HG03520 (cell line): Measurements from ENCODE around the gene SP5.
"Not testable (repeated sequence)": the region's sequence is repeated elsewhere in the genome, so short reads cannot be mapped to it uniquely, and the experiment has no call there.

Experiments used
- ATAC-seq: cut with Tn5 transposase; IDR thresholded peaks from one replicate; pipeline ENCODE4 v1.9.1; 2021; ENCODE audit warnings: mild to moderate bottlenecking, moderate library complexity; ENCODE audit not compliant: unreplicated experiment

Gene SP5

GRCh38 chr2:170710609-170710979 lies 4.5 kb upstream of the SP5 start:
- ATAC-seq, result no peak

- no peak for ATAC-seq
Observed at GRCh38 chr2:170711196-170711773, 3.9 kb upstream of the SP5 start.

DNA sequence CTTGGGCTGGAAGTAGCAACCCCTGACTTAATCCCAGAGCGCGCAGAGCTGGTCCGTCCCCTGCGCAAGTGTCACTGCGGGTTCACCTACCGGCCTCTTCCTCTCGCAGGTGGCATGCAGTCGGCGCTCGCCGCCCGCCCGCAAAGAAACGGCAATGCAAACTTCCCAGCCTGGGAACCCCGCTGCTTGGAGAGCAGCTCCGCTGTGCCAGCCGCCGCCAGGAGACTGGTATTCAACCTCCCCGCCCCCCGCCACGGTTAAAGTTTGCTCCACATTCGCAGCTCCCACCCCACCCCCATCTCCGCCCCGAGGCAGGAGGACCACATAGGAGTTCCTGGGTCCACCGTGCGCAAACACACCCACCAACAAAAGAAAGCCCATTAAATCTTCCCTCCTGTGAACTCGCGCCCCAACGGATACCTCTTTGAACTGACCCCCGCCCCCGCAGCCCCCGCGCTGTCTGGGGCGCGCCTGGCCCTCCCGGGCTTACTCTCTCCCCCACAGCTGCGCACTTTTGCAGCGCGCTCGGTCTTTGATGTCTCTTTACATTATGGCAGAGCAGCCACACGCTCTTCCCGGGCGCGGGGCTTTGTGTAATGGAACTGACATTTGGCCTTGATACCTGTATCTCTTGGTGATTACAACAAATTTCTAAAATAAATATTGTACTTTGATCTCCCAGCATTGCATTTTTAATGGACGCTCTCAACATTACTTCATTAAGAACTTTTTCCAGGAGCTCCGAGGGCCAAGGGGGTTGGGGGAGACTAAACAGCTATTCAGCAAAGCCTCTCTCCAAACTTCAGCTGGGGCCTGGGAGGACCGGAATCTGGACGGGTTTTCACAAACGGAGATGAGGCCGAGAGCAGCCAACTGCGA lies 3.1 kb upstream of the SP5 start:
- ATAC-seq, result no peak

DNA sequence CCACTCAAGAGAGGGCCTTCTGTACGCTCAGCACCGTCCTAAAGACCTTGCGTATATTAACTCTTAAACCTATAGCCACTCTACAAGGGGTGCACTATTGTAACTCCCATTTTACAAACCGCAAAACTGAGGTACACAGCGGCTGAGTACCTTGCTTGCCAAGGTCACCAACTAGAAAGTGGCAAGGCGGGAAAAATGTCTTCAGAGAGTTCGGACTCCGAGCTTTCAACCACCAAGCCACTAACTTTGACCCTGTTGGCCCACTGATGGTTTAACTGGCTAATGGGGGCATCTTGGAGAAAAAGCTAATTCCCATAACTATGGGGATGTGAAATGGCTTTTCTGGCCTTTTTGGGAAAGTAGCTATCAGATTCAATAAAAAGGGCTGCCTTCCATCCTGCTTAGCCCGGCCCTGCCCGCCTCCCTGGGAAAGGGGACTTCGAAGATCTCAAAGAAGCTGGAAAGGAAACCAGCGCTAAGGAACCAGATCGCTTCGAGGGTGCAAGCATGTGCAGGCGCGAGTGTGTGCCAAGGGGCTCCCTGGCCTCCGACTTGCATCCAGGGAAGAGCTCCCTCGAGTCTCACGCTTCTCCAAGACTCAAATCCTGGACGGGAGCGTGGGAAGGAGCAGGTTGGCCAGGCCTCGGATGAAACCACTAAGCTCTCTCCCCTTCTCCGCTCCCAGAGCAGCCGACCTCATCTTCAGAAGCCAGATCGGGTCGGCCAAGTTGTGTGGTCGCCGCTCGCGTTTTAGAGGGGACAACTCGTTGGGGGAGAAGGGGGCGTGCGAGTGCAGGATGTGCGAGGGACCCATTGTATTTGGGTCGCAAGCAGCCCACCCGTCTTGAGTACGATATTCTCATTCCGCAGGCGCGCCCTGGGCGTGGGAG lies 2.2 kb upstream of the SP5 start:
- ATAC-seq, result no peak

- no peak for ATAC-seq
Observed at GRCh38 chr2:170713543-170714380, 1.4 kb upstream of the SP5 start.

DNA sequence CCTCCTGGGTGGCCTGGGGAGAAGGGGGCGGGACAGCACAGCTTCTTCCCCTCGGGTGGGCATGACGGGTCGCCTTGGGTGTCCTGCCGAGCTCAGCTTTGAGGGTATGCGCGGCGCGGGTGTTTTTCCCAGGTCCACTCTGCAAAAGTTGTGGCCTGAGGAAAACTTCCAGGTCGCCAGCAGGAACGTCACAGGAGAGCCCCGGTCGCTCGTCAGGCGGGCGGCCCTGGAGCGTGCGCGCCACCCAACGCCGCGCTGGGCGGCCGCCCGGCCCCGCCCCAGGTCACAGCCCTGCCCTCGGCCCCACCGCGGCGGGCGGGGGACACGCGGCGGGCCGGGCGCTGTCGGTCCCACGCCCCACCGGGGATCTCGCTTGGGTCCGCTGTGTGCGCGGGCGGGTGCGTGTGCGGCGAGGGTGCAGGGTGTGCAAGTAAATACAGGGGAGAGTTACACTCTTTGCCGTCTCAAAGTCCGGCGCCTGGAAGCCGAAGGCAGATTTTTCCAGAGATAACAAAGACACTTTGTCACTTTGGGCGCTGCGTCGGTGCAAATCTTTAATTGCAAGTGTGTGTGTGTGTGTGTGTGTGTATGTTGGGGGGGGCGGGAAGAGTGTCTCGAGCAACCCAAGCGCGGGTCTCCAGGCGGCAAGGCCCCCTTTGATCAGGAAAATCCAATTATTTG lies 616 bp upstream of the SP5 start:
- no peak for ATAC-seq

GRCh38 chr2:170715932-170716777 lies 1.0 kb downstream of the SP5 start:
- no peak for ATAC-seq

- ATAC-seq, result no peak
Observed at GRCh38 chr2:170716851-170717598, 1.9 kb downstream of the SP5 start.

- no peak for ATAC-seq
Observed at GRCh38 chr2:170717599-170717963, 2.4 kb downstream of the SP5 start.

DNA sequence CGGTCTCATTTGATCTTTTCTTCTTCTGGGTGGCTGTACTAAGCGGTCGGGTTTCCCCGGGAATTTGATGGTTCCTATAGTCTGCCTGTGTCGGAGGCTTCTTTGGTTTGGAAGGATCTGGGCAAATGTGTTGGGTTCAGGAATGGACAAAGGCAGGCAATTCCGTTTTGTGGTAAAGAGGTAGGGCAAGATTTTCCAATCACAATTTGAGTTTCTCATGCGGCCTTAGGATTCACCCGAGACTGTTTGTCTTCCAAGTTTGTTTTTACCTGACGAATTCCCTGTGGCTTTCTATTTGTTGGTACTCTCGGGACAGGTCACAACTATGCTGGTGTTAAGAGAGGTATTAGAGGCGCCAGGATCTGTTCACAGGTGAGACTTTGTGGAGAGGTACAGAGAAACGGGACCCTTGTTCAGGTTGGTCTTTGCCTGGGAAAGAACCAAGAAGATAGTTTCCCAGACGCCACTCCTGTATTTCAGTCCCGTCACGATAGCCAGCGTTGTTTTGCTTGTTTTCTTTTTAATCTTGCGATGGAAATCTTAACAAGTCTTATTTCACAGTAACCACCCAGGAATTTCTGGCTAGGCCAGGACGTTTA lies 3.0 kb downstream of the SP5 start:
- no peak for ATAC-seq

- ATAC-seq, result no peak
Observed at GRCh38 chr2:170719810-170720209, 4.7 kb downstream of the SP5 start.

GRCh38 chr2:170721678-170722077 lies 6.5 kb downstream of the SP5 start:
- ATAC-seq, result no peak

DNA sequence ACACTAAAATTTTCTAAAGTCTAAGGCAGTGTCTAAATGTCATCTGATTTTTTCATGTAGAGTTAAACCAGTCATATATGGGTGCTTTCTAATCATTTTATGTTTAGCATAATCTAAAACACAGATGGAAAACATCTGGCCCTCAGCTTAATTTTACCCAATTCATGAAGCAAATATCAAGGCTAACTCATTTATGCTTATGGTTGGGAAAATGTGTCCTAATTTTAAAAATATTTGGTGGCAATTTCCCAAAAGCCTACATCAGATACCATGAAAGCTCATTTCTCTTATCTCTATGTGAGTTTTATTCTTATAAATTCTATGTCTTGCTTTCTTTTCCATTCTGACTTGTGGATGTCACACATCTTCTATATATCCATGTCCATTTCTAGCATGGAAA lies 7.2 kb downstream of the SP5 start:
- ATAC-seq, result no peak

GRCh38 chr2:170723446-170723958 lies 8.4 kb downstream of the SP5 start:
- ATAC-seq, result no peak

- ATAC-seq, result no peak
Observed at GRCh38 chr2:170733798-170734600, 18.9 kb downstream of the SP5 start.

DNA sequence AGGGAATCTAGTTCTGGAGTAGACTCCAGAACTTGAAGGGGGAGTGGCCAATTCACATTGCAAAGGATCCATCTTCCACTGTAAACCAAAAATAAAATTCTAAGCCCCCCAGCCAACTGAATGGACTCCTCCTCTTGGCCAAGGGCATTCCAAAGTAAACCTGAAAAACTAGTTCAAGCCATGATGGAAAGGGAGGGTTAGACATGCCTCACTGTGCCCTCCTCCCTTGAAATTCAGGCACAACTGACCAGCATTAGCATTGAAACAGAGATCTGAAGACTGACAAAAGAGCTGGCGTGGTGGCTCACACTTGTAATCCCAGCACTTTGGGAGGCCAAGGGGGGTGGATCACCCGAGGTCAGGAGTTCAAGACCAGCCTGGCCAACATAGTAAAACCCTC lies 19.5 kb downstream of the SP5 start:
- ATAC-seq, result not testable (repeated sequence)

GRCh38 chr2:170736628-170737027 lies 21.5 kb downstream of the SP5 start:
- ATAC-seq, result no peak
